Esophagus squamous epithelium (tissue), 4 donors: ENCODE measurements around the gene CTNND2.

Experiments
- POLR2A ChIP-seq, 4 donors: fragments of 450-650 bp; IDR thresholded peaks; one replicate each; pipeline ENCODE4 v1.6.1; 2017; ENCODE audit warnings: antibody characterized with exemption in 4 of 4, mild to moderate bottlenecking in 4 of 4, moderate library complexity in 3 of 4
- TF ChIP-seq, protein P1 (sequence below), 6 experiments: fragments of 450-650 bp in 4 of 6; fragments of 200-600 bp in 2 of 6; sonication (generic) in 2 of 6; IDR thresholded peaks; one replicate each; pipeline ENCODE4 v1.5.1; 2016 to 2019; ENCODE audit warnings: antibody characterized with exemption in 6 of 6, mild to moderate bottlenecking in 4 of 6, moderate library complexity in 4 of 6

DNA sequence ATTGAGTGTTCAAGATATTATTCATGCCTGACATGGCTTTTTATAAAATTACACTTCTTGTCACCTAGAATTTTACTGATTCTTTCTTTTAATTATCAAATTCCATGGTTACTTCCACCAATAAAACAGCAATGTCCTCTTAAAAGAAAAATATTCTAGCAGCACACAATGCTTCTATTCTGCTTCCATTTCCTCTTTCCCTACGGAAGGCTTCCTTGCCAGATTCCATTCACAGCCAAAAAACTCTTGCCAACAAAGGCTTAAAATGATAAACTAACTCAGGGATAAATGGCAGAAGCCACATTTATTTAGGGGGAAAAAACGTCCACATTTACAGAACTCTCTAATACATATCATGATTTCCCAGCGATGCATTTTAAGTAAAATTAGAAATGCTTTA is 111.6 kb downstream of the CTNND2 start:
- TF ChIP-seq POLR2A (IDR thresholded peaks at IDR 0.05): no peak
- TF ChIP-seq, protein P1, sequence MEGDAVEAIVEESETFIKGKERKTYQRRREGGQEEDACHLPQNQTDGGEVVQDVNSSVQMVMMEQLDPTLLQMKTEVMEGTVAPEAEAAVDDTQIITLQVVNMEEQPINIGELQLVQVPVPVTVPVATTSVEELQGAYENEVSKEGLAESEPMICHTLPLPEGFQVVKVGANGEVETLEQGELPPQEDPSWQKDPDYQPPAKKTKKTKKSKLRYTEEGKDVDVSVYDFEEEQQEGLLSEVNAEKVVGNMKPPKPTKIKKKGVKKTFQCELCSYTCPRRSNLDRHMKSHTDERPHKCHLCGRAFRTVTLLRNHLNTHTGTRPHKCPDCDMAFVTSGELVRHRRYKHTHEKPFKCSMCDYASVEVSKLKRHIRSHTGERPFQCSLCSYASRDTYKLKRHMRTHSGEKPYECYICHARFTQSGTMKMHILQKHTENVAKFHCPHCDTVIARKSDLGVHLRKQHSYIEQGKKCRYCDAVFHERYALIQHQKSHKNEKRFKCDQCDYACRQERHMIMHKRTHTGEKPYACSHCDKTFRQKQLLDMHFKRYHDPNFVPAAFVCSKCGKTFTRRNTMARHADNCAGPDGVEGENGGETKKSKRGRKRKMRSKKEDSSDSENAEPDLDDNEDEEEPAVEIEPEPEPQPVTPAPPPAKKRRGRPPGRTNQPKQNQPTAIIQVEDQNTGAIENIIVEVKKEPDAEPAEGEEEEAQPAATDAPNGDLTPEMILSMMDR (IDR thresholded peaks at IDR 0.05): no peak
